Heart left ventricle (tissue), 13 donors: ENCODE results near the gene CSNK1E.

Experiments used
- POLR2A ChIP-seq, 2 donors: fragments of 450-650 bp; IDR thresholded peaks; one replicate each; pipeline ENCODE4 v1.6.1; 2017; ENCODE audit warnings: antibody characterized with exemption in 2 of 2, mild to moderate bottlenecking in 2 of 2, moderate library complexity in 2 of 2
- TF ChIP-seq, protein P1 (sequence below), 12 donors: fragments of 200-600 bp; sonication (generic) in 4 of 12; IDR thresholded peaks; one replicate each; pipeline versions ENCODE4 v1.5.0 to v1.8.0; 2018 to 2022; ENCODE audit warnings: antibody characterized with exemption in 12 of 12, mild to moderate bottlenecking in 5 of 12
- donor health status: ischemic (EF 13 %, LVEDD 7.1; RV severe dilation, severe dysfunction).
- donor health status: DM: no; HTN: yes; CAD: no.
- donor health status: DM: no; HTN: no; CAD: no.
- donor health status: ischemic (EF 25% LVEDD 6.9; RV normal size, moderate dysfunction).
- donor health status: ischemic (EF 25% LVEDD 5.7; RV mildly dilated, moderate dysfunction).
- donor health status: ischemic (EF 35%, LVEDD 5.7; RV mildly dilated, moderate dysfunction).
- donor health status: nonischemic (EF 11% LVEDD 7.7; RV severe dilation, severe dysfunction).
- donor health status: DM: yes; HTN: yes; CAD: no.
- donor health status: PGD.
- donor health status: ischemic (EF 29% LVEDD 5.4; RV normal size, mild dysfunction).
- donor health status: nonischemic (EF 23%, LVEDD 6.1; RV moderate dilation, normal function).

DNA sequence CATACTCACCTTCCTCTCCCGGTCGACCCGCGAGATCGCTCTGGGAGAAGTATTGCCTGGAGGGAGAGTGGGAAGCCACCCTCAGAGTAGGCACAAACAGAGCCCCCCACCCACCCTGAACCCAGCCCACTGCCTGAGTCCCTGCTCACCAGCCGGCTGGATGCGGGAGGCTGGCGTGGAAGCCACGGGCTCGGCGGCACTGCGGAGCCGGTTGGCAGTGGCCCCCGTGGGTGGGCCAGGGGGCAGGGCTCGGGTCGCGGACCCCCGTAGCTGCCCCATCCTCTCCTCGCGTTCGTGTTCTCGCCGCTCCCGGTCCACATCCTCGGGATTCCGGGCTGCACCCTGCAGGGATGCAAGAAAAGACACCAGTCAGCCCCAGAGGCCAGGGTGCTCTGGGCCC lies 23.0 kb downstream of the CSNK1E start:
- TF ChIP-seq, protein P1, sequence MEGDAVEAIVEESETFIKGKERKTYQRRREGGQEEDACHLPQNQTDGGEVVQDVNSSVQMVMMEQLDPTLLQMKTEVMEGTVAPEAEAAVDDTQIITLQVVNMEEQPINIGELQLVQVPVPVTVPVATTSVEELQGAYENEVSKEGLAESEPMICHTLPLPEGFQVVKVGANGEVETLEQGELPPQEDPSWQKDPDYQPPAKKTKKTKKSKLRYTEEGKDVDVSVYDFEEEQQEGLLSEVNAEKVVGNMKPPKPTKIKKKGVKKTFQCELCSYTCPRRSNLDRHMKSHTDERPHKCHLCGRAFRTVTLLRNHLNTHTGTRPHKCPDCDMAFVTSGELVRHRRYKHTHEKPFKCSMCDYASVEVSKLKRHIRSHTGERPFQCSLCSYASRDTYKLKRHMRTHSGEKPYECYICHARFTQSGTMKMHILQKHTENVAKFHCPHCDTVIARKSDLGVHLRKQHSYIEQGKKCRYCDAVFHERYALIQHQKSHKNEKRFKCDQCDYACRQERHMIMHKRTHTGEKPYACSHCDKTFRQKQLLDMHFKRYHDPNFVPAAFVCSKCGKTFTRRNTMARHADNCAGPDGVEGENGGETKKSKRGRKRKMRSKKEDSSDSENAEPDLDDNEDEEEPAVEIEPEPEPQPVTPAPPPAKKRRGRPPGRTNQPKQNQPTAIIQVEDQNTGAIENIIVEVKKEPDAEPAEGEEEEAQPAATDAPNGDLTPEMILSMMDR (IDR thresholded peaks at IDR 0.05): no peak
- no peak for TF ChIP-seq POLR2A (IDR thresholded peaks at IDR 0.05)
